LNCAP (cell line): ENCODE measurements around the gene STPG3.

Experiments
- TF ChIP-seq, protein P1 (sequence below): fragments of 450-650 bp; IDR thresholded peaks from 2 replicates; pipeline ENCODE4 v1.5.1; 2017; ENCODE audit warnings: mild to moderate bottlenecking

Gene STPG3

DNA sequence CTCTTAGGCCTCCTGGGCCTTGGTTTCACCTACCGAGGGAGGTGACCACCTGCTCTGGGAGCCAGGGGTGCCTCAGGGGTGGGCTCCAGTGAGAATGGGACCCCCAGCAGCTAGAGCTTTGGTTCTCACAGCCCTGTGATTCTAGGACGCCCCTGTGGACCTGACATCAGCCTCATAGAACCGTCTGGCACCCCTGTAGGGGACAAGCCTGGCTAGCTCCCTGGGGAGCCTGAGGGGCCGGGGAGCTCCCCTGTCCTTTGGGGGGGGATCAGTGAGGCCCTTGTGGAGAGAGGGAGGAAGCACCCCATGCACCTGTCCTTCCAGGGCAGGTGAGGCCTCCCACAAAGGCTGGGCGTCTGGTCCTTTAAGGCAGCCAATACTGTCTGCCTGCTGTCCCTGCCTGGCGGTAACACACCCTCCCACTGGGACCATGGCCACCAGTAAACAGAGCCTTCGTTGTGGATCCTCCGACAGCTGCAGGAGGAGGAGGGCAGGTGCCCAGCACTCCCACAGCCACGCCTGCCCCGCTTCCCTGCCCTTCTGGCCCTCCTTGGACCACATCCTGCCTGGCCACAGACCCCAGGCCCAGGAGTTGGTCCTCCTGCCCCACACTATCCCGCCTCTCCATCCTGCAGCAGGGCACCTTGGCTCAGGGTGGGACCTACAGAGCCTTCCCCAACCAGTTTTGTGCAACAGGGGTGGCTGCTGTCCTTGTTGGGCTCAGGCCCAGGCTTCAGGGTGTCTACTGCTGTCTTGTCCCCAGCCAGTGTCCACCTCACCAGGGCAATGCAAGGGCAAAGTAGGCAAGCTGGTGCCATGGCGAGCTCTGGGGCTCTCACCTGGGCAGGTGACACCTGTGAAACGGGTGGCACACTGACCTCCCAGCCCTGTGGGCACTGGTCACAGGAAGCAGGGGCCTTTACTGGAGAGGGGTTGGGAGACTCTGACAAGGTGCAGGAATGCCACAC, 13.0 kb upstream of the STPG3 start:
- TF ChIP-seq, protein P1, sequence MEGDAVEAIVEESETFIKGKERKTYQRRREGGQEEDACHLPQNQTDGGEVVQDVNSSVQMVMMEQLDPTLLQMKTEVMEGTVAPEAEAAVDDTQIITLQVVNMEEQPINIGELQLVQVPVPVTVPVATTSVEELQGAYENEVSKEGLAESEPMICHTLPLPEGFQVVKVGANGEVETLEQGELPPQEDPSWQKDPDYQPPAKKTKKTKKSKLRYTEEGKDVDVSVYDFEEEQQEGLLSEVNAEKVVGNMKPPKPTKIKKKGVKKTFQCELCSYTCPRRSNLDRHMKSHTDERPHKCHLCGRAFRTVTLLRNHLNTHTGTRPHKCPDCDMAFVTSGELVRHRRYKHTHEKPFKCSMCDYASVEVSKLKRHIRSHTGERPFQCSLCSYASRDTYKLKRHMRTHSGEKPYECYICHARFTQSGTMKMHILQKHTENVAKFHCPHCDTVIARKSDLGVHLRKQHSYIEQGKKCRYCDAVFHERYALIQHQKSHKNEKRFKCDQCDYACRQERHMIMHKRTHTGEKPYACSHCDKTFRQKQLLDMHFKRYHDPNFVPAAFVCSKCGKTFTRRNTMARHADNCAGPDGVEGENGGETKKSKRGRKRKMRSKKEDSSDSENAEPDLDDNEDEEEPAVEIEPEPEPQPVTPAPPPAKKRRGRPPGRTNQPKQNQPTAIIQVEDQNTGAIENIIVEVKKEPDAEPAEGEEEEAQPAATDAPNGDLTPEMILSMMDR = no peak

DNA sequence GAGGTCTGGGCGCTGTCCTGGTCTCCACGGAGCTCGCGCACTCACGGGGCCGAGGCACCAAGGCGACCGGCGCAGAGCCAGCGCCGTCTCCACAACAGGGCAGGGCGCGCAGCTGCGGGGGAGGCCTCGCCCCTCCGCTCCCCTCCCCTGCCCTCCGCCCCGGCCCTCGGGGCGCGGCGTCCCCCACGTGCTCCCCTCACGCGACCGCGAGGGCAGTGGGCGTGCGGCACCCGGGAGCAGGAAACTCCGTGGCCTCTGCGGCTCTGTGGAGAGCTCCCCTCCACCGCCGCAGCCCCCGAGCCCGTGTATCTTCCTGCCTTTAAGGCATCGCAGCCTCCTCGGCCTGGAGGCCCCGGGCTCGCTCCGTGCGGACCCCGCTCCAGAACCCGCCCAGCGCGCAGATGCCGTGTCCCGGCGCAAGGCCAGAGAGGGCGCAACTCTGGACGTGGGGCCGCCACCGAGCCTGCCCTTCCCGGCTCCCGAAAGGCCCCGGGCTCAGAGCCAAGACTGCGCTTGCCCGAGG, 10.7 kb upstream of the STPG3 start:
- TF ChIP-seq, protein P1 = no peak

DNA sequence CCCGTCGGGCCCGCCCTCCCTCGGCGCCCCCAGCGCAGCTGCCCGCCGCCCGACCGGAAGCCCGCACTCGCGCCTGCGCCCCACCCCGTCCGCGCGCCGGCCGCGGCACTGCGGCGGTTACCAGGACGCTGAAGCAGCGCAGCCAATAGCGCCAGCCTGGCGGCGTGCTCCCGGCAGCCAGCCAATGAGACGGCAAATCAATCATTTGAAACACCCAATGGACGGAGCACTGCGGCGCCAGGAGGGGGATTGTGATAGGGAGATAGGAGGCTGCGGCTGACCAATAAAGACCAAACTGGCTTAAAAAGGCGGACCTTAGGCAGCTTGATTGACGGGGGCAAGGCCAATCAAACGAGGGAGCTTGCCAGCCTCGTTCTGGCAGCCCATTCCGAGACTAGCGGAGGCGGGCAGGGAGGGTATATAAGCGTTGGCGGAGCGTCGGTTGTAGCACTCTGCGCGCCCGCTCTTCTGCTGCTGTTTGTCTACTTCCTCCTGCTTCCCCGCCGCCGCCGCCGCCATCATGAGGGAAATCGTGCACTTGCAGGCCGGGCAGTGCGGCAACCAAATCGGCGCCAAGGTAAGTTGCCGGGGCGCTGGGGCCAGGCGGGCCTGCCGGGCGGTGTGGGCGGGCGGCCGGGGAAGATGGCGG, 10.1 kb upstream of the STPG3 start, which contains the start of gene TUBB4B:
Gene TUBB4B, plus strand, starts transcription at position 447 of the 649 bp plus-strand sequence. Its CDS starts 74 bp downstream, at position 521.
- TF ChIP-seq, protein P1 = no peak

DNA sequence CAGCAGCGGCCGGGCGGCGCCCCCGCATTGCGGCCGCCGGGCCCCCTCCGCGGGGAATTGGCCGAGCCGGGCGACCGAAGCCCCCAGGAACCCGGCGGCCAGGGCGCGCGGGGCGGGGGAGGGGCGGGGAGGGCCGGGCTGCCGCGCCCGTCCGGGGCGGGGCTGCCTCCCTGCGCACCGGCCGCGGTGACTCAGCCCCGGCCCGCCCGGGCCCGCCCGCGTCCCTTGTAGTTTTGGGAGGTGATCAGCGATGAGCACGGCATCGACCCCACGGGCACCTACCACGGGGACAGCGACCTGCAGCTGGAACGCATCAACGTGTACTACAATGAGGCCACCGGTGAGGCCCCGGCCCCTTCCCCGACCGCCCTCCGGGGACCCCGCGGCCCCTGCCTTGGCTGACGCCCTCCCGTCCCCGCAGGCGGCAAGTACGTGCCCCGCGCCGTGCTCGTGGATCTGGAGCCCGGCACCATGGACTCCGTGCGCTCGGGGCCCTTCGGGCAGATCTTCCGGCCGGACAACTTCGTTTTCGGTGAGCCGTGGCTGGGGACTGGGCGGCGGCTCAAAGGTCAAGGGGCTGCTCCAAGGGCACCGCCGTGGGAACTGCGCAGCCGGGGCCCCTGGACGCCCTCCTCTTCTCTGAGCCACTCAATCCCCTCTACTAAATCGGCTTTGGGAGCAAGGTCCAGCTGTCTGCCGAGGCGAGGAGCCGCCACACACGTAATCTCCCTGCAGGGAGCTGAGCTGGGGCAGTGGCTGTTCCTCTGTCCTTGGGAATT, 9.4 kb upstream of the STPG3 start:
- TF ChIP-seq, protein P1 = no peak

DNA sequence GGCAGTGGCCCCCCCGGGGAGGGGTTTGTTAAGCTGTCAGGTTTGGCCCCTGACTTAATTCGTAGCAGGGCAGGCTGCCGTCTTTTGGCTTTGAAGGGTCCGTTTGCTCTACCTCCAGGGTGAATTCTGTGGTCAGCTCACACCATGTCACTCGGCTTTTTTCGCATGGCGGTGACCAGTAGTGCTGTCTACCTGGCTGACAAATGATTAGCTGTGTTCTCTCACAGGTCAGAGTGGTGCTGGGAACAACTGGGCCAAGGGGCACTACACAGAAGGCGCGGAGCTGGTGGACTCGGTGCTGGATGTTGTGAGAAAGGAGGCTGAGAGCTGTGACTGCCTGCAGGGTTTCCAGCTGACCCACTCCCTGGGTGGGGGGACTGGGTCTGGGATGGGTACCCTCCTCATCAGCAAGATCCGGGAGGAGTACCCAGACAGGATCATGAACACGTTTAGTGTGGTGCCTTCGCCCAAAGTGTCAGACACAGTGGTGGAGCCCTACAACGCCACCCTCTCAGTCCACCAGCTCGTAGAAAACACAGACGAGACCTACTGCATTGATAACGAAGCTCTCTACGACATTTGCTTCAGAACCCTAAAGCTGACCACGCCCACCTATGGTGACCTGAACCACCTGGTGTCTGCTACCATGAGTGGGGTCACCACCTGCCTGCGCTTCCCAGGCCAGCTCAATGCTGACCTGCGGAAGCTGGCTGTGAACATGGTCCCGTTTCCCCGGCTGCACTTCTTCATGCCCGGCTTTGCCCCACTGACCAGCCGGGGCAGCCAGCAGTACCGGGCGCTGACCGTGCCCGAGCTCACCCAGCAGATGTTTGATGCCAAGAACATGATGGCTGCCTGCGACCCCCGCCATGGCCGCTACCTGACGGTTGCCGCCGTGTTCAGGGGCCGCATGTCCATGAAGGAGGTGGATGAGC, 8.6 kb upstream of the STPG3 start:
- TF ChIP-seq, protein P1 = no peak

DNA sequence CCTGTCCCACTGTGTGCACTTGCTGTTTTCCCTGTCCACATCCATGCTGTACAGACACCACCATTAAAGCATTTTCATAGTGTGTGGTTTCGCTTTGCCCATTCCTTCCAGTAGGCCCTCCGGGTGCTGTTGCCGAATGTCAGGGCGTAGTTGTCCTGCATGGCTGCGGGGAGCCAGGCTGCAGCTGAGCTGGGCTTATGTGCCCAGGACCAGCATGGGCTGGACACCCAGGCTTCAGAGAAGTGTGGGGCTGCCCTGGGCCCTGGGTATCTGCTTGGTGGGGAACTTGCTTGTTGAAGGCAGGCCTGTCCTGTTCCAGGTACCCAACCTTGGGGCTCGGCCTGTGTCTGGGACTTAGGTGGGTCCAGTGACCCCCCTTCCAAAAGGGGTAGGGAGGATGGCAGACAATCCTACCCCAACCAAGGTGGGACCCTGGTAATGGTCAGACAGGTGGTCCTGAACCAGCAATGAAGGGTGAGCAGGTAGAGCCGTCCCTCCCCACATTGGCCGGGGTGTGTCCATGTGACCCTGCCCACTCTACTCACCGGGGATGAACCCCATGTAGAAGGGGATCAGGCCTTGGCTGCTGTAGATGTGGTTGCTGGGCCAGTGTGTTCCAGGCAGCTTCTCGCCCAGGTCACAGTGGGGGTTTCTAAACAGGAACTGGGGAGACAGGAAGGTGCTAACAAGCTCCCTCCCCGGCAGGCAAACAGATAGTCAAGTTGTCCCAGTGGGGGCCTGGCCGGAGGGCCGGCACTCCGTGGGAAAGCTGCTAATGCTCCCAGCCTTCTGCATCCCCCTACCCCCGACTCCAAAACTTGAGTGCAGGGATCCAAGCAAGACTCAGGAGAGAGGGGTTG, 7.2 kb upstream of the STPG3 start:
- TF ChIP-seq, protein P1 = no peak
